Calu3 (cell line): ENCODE data around the gene ZNF234. TPM values are rescaled to one million over a fixed set of nuclear protein-coding genes. Genes with fewer than 3 reads are reported as not detected.

Experiments used
- BruUV-seq: library from RNA; stranded (reverse); fragments of 400-500 nt; replicated peaks from 2 replicates; lab custom pipeline; 2021; lab: Mats Ljungman, UMichigan
- CTCF ChIA-PET: fragments of 300-600 bp; sonication (Branson Sonifier 250); formaldehyde crosslinking; loops from one replicate; lab custom pipeline; 2022; ENCODE audit warnings: antibody characterized with exemption; lab: Charles Lee
- DNase-seq: peaks from one replicate; pipeline ENCODE4 v3.0.0; 2022
- H3K27ac Mint-ChIP-seq: one replicate; pipeline ENCODE4 v1.8.0; 2022; ENCODE audit warnings: mixed read lengths; ENCODE audit not compliant: unreplicated experiment
- H3K27me3 Mint-ChIP-seq: one replicate; pipeline ENCODE4 v1.8.0; 2022; ENCODE audit warnings: mixed read lengths; ENCODE audit not compliant: unreplicated experiment
- H3K36me3 Mint-ChIP-seq: one replicate; pipeline ENCODE4 v1.8.0; 2022; ENCODE audit warnings: mild to moderate bottlenecking, moderate library complexity, mixed read lengths; ENCODE audit not compliant: insufficient read depth, unreplicated experiment
- H3K4me1 Mint-ChIP-seq: one replicate; pipeline ENCODE4 v1.8.0; 2022; ENCODE audit warnings: mild to moderate bottlenecking, low read depth, mixed read lengths; ENCODE audit not compliant: unreplicated experiment
- H3K4me3 Mint-ChIP-seq: one replicate; pipeline ENCODE4 v1.8.0; 2022; ENCODE audit warnings: mild to moderate bottlenecking, low read depth, moderate library complexity, mixed read lengths; ENCODE audit not compliant: unreplicated experiment
- H3K9me3 Mint-ChIP-seq: one replicate; pipeline ENCODE4 v1.8.0; 2022; ENCODE audit warnings: low read depth, mixed read lengths; ENCODE audit not compliant: unreplicated experiment
- CTCF ChIP-seq: fragments of 200-600 bp; IDR thresholded peaks from one replicate; pipeline ENCODE4 v1.8.0; 2022; ENCODE audit warnings: antibody characterized with exemption; ENCODE audit not compliant: unreplicated experiment
- intact Hi-C: fragments of 100-400 bp; cut with micrococcal nuclease; formaldehyde crosslinking; loops from one replicate; pipeline ENCODE4 v1.10.0; 2022; ENCODE audit not compliant: unreplicated experiment
- total RNA-seq: library from RNA; stranded (reverse); gene quantifications from 2 replicates; pipeline ENCODE4 v1.2.3, GENCODE V29; 2022

ZNF234 gene
- total RNA-seq, 1 experiment from 2014 or later, result 16.2 TPM

- H3K27me3 Mint-ChIP-seq, result no peaks in the 10 kb centered on the region
- H3K27ac Mint-ChIP-seq, result no peak overlapping the region
- H3K9me3 Mint-ChIP-seq, result peaks cover 18% of the 10 kb centered on the region
- CTCF ChIA-PET, result no interaction called here
- DNase-seq, result no peak
- intact Hi-C loops, result no loop called here
- no peaks in the 10 kb centered on the region for H3K4me1 Mint-ChIP-seq
- no peak overlapping the region for H3K4me3 Mint-ChIP-seq
- H3K36me3 Mint-ChIP-seq, result no peaks in the 10 kb centered on the region
- TF ChIP-seq CTCF, result no peak
- BruUV-seq, result no TSS peak
Measured at GRCh38 chr19:44190020-44190419, 48.7 kb downstream of the ZNF234 start.

DNA sequence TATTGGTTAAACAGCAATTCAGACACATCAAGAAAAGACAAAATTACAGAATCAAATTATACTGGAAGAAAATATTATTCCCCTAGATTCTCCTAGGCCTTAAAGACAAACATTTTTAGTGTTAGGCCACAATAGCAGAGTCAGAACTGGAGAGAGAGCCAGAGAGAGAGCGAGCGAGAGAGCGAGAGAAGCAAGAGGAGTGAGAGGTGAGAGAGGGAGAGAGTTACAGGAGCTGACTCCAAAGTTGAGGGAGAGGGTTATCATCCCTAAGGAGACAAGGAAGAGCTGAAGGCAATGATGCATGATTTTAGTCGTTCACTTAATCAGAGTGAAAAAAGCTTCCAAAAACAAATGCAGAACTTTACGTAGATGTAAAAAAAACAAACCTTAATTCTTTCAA is 50.8 kb downstream of the ZNF234 start:
- no peaks in the 10 kb centered on the region for H3K4me1 Mint-ChIP-seq
- no peaks in the 10 kb centered on the region for H3K27me3 Mint-ChIP-seq
- intact Hi-C loops, result no loop called here
- H3K36me3 Mint-ChIP-seq, result no peaks in the 10 kb centered on the region
- peaks cover 13% of the 10 kb centered on the region for H3K9me3 Mint-ChIP-seq
- no peak for DNase-seq
- no peak for TF ChIP-seq CTCF
- BruUV-seq, result no TSS peak
- CTCF ChIA-PET, result no interaction called here
- no peak overlapping the region for H3K4me3 Mint-ChIP-seq
- no peak overlapping the region for H3K27ac Mint-ChIP-seq

GRCh38 chr19:44196772-44197171 is 55.4 kb downstream of the ZNF234 start:
- no peak for DNase-seq
- Mint-ChIP-seq H3K9me3 (peaks cover 4% of the 10 kb centered on the region), H3K27me3 (no peaks in the 10 kb centered on the region), H3K36me3 (no peaks in the 10 kb centered on the region), H3K4me3 (no peak overlapping the region), H3K4me1 (no peaks in the 10 kb centered on the region), H3K27ac (no peak overlapping the region)
- intact Hi-C loops, result no loop called here
- CTCF ChIA-PET, result interaction anchor here (0.6 kb wide), 1 partner anchor 1461 kb away, joined by 10 read pairs; no protein-coding TSS in a partner anchor
- no TSS peak for BruUV-seq
- no peak for TF ChIP-seq CTCF

DNA sequence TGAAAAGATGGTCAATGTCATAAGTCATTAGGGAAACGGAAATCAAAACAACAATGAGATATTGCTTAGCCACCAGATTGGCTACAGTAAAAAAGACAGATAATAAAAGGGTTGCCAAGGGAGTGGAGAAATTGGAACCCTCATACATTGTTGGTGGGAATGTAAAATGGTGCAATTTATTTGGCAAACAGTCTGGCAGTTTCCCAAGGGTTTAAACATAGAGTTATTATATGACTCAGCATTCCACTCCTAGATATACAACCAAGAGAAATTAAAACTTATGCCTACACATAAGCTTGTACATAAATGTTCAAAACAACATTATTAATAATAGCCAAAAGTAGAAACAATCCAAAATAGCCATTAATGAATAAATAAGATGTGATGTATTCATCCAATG is 61.1 kb downstream of the ZNF234 start:
- Mint-ChIP-seq H3K27me3 (no peaks in the 10 kb centered on the region), H3K27ac (no peak overlapping the region), H3K36me3 (peaks cover 10% of the 10 kb centered on the region), H3K4me1 (no peaks in the 10 kb centered on the region), H3K9me3 (peaks cover 9% of the 10 kb centered on the region), H3K4me3 (no peak overlapping the region)
- no peak for DNase-seq
- TF ChIP-seq CTCF, result no peak
- CTCF ChIA-PET, result no interaction called here
- no TSS peak for BruUV-seq
- intact Hi-C loops, result no loop called here
